HAP-1 (cell line): Measurements from ENCODE around the gene BNC2.

Source experiments
- DNase-seq, 2 experiments: peaks; one replicate each; pipeline ENCODE4 v3.0.0-alpha.2; 2016 to 2020; ENCODE audit warnings: low spot score in 2 of 2
- H3K27me3 ChIP-seq: fragments of 250-450 bp; sonication (Bioruptor Pico); 2 replicates; pipeline ENCODE4 v1.5.1; 2020; ENCODE audit warnings: low read depth, mild to moderate bottlenecking, moderate library complexity
- H3K36me3 ChIP-seq: fragments of 250-450 bp; sonication (Bioruptor Pico); replicated peaks from 2 replicates; pipeline ENCODE4 v1.5.1; 2020; ENCODE audit warnings: mild to moderate bottlenecking
- H3K4me1 ChIP-seq: fragments of 250-450 bp; sonication (Bioruptor Pico); 2 replicates; pipeline ENCODE4 v1.5.1; 2020; ENCODE audit warnings: mild to moderate bottlenecking
- H3K4me3 ChIP-seq: fragments of 250-450 bp; sonication (Bioruptor Pico); 2 replicates; pipeline ENCODE4 v1.5.1; 2020; ENCODE audit warnings: mild to moderate bottlenecking, moderate library complexity
- H3K9me3 ChIP-seq: fragments of 250-450 bp; sonication (Bioruptor Pico); 2 replicates; pipeline ENCODE4 v1.5.1; 2020; ENCODE audit warnings: mild to moderate bottlenecking, moderate library complexity
- in situ Hi-C: fragments of 300-500 bp; cut with MboI; formaldehyde crosslinking; loops from 3 replicates; pipeline ENCODE4 v1.14.3; 2020; ENCODE audit warnings: low sequenced_read_pairs, inconsistent platforms, mixed read lengths

Gene BNC2

GRCh38 chr9:16405421-16405820, 465.0 kb downstream of the BNC2 start:
- no peaks in the 10 kb centered on the region for H3K36me3 ChIP-seq
- no peaks in the 10 kb centered on the region for H3K9me3 ChIP-seq
- in situ Hi-C loops, result no loop called here
- no peaks in the 10 kb centered on the region for H3K4me1 ChIP-seq
- H3K4me3 ChIP-seq, result no peak overlapping the region
- DNase-seq, result no peak
- no peaks in the 10 kb centered on the region for H3K27me3 ChIP-seq

GRCh38 chr9:16401701-16402100, 468.8 kb downstream of the BNC2 start:
- Histone ChIP-seq H3K27me3 (no peaks in the 10 kb centered on the region), H3K9me3 (no peaks in the 10 kb centered on the region), H3K4me1 (no peaks in the 10 kb centered on the region), H3K4me3 (no peak overlapping the region), H3K36me3 (no peaks in the 10 kb centered on the region)
- in situ Hi-C loops, result no loop called here
- no peak for DNase-seq

- H3K4me1 ChIP-seq, result no peaks in the 10 kb centered on the region
- DNase-seq, result no peak
- no peaks in the 10 kb centered on the region for H3K36me3 ChIP-seq
- H3K4me3 ChIP-seq, result no peak overlapping the region
- in situ Hi-C loops, result no loop called here
- no peaks in the 10 kb centered on the region for H3K9me3 ChIP-seq
- no peaks in the 10 kb centered on the region for H3K27me3 ChIP-seq
Observed at GRCh38 chr9:16398691-16399090, 471.8 kb downstream of the BNC2 start.

GRCh38 chr9:16396389-16396788, 474.1 kb downstream of the BNC2 start:
- Histone ChIP-seq H3K36me3 (no peaks in the 10 kb centered on the region), H3K4me3 (no peak overlapping the region), H3K9me3 (no peaks in the 10 kb centered on the region), H3K4me1 (no peaks in the 10 kb centered on the region), H3K27me3 (no peaks in the 10 kb centered on the region)
- in situ Hi-C loops, result no loop called here
- no peak for DNase-seq

GRCh38 chr9:16391369-16391768, 479.1 kb downstream of the BNC2 start:
- H3K4me1 ChIP-seq, result no peaks in the 10 kb centered on the region
- no peaks in the 10 kb centered on the region for H3K36me3 ChIP-seq
- H3K4me3 ChIP-seq, result no peak overlapping the region
- in situ Hi-C loops, result no loop called here
- no peak for DNase-seq
- H3K27me3 ChIP-seq, result no peaks in the 10 kb centered on the region
- no peaks in the 10 kb centered on the region for H3K9me3 ChIP-seq

GRCh38 chr9:16387382-16387781, 483.1 kb downstream of the BNC2 start:
- Histone ChIP-seq H3K4me1 (no peaks in the 10 kb centered on the region), H3K9me3 (no peaks in the 10 kb centered on the region), H3K36me3 (no peaks in the 10 kb centered on the region), H3K27me3 (no peaks in the 10 kb centered on the region; the same call in 1 of the 2 replicates), H3K4me3 (no peak overlapping the region)
- in situ Hi-C loops, result no loop called here
- DNase-seq, result no peak

GRCh38 chr9:16386827-16387077, 483.7 kb downstream of the BNC2 start:
- Histone ChIP-seq H3K9me3 (no peaks in the 10 kb centered on the region), H3K27me3 (no peaks in the 10 kb centered on the region; the same call in 1 of the 2 replicates), H3K4me3 (no peak overlapping the region), H3K4me1 (no peaks in the 10 kb centered on the region), H3K36me3 (no peaks in the 10 kb centered on the region)
- in situ Hi-C loops, result no loop called here
- no peak for DNase-seq

GRCh38 chr9:16386007-16386826, 484.3 kb downstream of the BNC2 start:
- no peaks in the 10 kb centered on the region for H3K36me3 ChIP-seq
- no peak for DNase-seq
- no peaks in the 10 kb centered on the region for H3K9me3 ChIP-seq
- no peaks in the 10 kb centered on the region for H3K4me1 ChIP-seq
- in situ Hi-C loops, result no loop called here
- H3K4me3 ChIP-seq, result no peak overlapping the region
- H3K27me3 ChIP-seq, result no peaks in the 10 kb centered on the region; the same call in 1 of the 2 replicates

- Histone ChIP-seq H3K36me3 (no peaks in the 10 kb centered on the region), H3K27me3 (no peaks in the 10 kb centered on the region; the same call in 1 of the 2 replicates), H3K4me3 (no peak overlapping the region), H3K9me3 (no peaks in the 10 kb centered on the region), H3K4me1 (no peaks in the 10 kb centered on the region)
- in situ Hi-C loops, result no loop called here
- DNase-seq, result no peak
Observed at GRCh38 chr9:16385590-16385989, 484.9 kb downstream of the BNC2 start.

GRCh38 chr9:16384993-16385392, 485.5 kb downstream of the BNC2 start:
- no peaks in the 10 kb centered on the region; the same call in 1 of the 2 replicates for H3K27me3 ChIP-seq
- in situ Hi-C loops, result no loop called here
- no peak overlapping the region for H3K4me3 ChIP-seq
- no peaks in the 10 kb centered on the region for H3K36me3 ChIP-seq
- no peaks in the 10 kb centered on the region for H3K4me1 ChIP-seq
- no peak for DNase-seq
- H3K9me3 ChIP-seq, result no peaks in the 10 kb centered on the region

GRCh38 chr9:16377311-16377710, 493.2 kb downstream of the BNC2 start:
- Histone ChIP-seq H3K4me3 (no peak overlapping the region), H3K9me3 (no peaks in the 10 kb centered on the region), H3K27me3 (no peaks in the 10 kb centered on the region), H3K36me3 (no peaks in the 10 kb centered on the region), H3K4me1 (no peaks in the 10 kb centered on the region)
- in situ Hi-C loops, result no loop called here
- no peak for DNase-seq

- Histone ChIP-seq H3K4me1 (no peaks in the 10 kb centered on the region), H3K36me3 (no peaks in the 10 kb centered on the region), H3K9me3 (no peaks in the 10 kb centered on the region), H3K4me3 (no peak overlapping the region), H3K27me3 (no peaks in the 10 kb centered on the region)
- no peak for DNase-seq
- in situ Hi-C loops, result no loop called here
Observed at GRCh38 chr9:16371306-16371705, 499.2 kb downstream of the BNC2 start.

GRCh38 chr9:16370647-16371046, 499.8 kb downstream of the BNC2 start:
- Histone ChIP-seq H3K4me1 (no peaks in the 10 kb centered on the region), H3K9me3 (no peaks in the 10 kb centered on the region), H3K27me3 (no peaks in the 10 kb centered on the region), H3K4me3 (no peak overlapping the region), H3K36me3 (no peaks in the 10 kb centered on the region)
- in situ Hi-C loops, result no loop called here
- DNase-seq, result no peak

GRCh38 chr9:16369427-16369826, 501.0 kb downstream of the BNC2 start:
- no peaks in the 10 kb centered on the region for H3K9me3 ChIP-seq
- no peaks in the 10 kb centered on the region for H3K4me1 ChIP-seq
- DNase-seq, result no peak
- no peaks in the 10 kb centered on the region for H3K27me3 ChIP-seq
- no peaks in the 10 kb centered on the region for H3K36me3 ChIP-seq
- no peak overlapping the region for H3K4me3 ChIP-seq
- in situ Hi-C loops, result no loop called here
